IMR-90 (cell line): ENCODE data around the gene MPPED1. TPM values are rescaled to one million over a fixed set of nuclear protein-coding genes. Genes with fewer than 3 reads are reported as not detected.

Source experiments
- ATAC-seq: fragments of 200-7000 bp; cut with Tn5 transposase; 2 replicates; pipeline ENCODE4 v1.9.1; 2020; ENCODE audit warnings: low read depth, mild to moderate bottlenecking, moderate library complexity
- BruUV-seq: library from RNA; stranded (reverse); fragments of 400-500 nt; replicated peaks from 2 replicates; lab custom pipeline; 2021; lab: Mats Ljungman, UMichigan
- CTCF ChIA-PET: fragments of 300-600 bp; formaldehyde crosslinking; extraction: SDS; loops from one replicate; lab custom pipeline; 2021; ENCODE audit warnings: antibody characterized with exemption; lab: Yijun Ruan, JAX
- POLR2A ChIA-PET: fragments of 300-600 bp; sonication (Branson Sonifier 250); formaldehyde crosslinking; loops from one replicate; lab custom pipeline; 2022; ENCODE audit warnings: antibody characterized with exemption; ENCODE audit not compliant: unreplicated experiment; lab: Charles Lee
- DNase-seq: peaks from one replicate; pipeline ENCODE4 v3.0.0; 2013
- H2AFZ ChIP-seq: replicated peaks from 2 replicates; pipeline ENCODE3; 2013; ENCODE audit warnings: low read length, mild to moderate bottlenecking; ENCODE audit not compliant: poor library complexity
- H2AK5ac ChIP-seq: 2 replicates; pipeline ENCODE4 v1.6.1; 2013; ENCODE audit warnings: low read depth, low read length, inconsistent platforms
- H2AK9ac ChIP-seq: replicated peaks from 2 replicates; pipeline ENCODE3; 2013; ENCODE audit warnings: mild to moderate bottlenecking, low read depth, low read length, moderate library complexity; ENCODE audit not compliant: poor library complexity
- H2BK120ac ChIP-seq: 2 replicates; pipeline ENCODE4 v1.6.1; 2013; ENCODE audit warnings: low read depth, low read length, inconsistent platforms
- H2BK15ac ChIP-seq: 3 replicates; pipeline ENCODE4 v1.6.1; 2013; ENCODE audit warnings: low read depth, low read length, inconsistent platforms
- H2BK20ac ChIP-seq: 2 replicates; pipeline ENCODE4 v1.6.1; 2013; ENCODE audit warnings: low read depth, mild to moderate bottlenecking, inconsistent platforms, low read length, moderate library complexity
- H2BK5ac ChIP-seq: 2 replicates; pipeline ENCODE4 v1.6.1; 2013; ENCODE audit warnings: mild to moderate bottlenecking, low read depth, low read length, inconsistent platforms; ENCODE audit not compliant: poor library complexity, severe bottlenecking
- H3K14ac ChIP-seq: replicated peaks from 2 replicates; pipeline ENCODE4 v1.6.1; 2013; ENCODE audit warnings: low read depth, low read length, inconsistent platforms
- H3K18ac ChIP-seq: 2 replicates; pipeline ENCODE4 v1.6.1; 2013; ENCODE audit warnings: low read depth, low read length, control low read depth
- H3K23ac ChIP-seq: 2 replicates; pipeline ENCODE4 v1.6.1; 2013; ENCODE audit warnings: low read depth, low read length, inconsistent platforms
- H3K27ac ChIP-seq: 2 replicates; pipeline ENCODE4 v1.5.1; 2013; ENCODE audit warnings: mild to moderate bottlenecking, control low read depth, low read length; ENCODE audit not compliant: insufficient read depth
- H3K27me3 ChIP-seq: 2 replicates; pipeline ENCODE4 v1.6.1; 2013; ENCODE audit warnings: low read length; ENCODE audit not compliant: control insufficient read depth, insufficient read depth
- H3K36me3 ChIP-seq: 2 replicates; pipeline ENCODE4 v1.6.1; 2013; ENCODE audit warnings: low read length, mixed read lengths; ENCODE audit not compliant: control insufficient read depth, insufficient read depth
- H3K4ac ChIP-seq: 2 replicates; pipeline ENCODE4 v1.6.1; 2013; ENCODE audit warnings: low read depth, low read length, inconsistent platforms
- H3K4me1 ChIP-seq: 2 replicates; pipeline ENCODE4 v1.6.1; 2013; ENCODE audit warnings: low read length, mixed read lengths; ENCODE audit not compliant: control insufficient read depth, insufficient read depth
- H3K4me2 ChIP-seq: 2 replicates; pipeline ENCODE4 v1.6.1; 2013; ENCODE audit warnings: low read depth, mild to moderate bottlenecking, control low read depth, low read length, moderate library complexity
- H3K4me3 ChIP-seq: 2 replicates; pipeline ENCODE4 v1.5.1; 2013; ENCODE audit warnings: low read depth, mild to moderate bottlenecking, control low read depth, low read length, moderate library complexity; ENCODE audit not compliant: insufficient read depth
- H3K56ac ChIP-seq: 2 replicates; pipeline ENCODE4 v1.6.1; 2013; ENCODE audit warnings: low read length, inconsistent platforms; ENCODE audit not compliant: insufficient read depth; ENCODE audit errors: extremely low read depth
- H3K79me1 ChIP-seq, 2 experiments: 2 replicates each; pipeline ENCODE4 v1.6.1; 2013; ENCODE audit warnings: low read length in 2 of 2, inconsistent platforms in 1 of 2, low read depth in 1 of 2
- H3K9ac ChIP-seq: 2 replicates; pipeline ENCODE4 v1.6.1; 2013; ENCODE audit warnings: low read depth, low read length, control low read depth
- H3K9me1 ChIP-seq: 2 replicates; pipeline ENCODE4 v1.6.1; 2013; ENCODE audit warnings: low read length, inconsistent platforms; ENCODE audit not compliant: insufficient read depth
- H3K9me3 ChIP-seq: 2 replicates; pipeline ENCODE4 v1.6.1; 2013; ENCODE audit warnings: low read length; ENCODE audit not compliant: control insufficient read depth, insufficient read depth
- H4K20me1 ChIP-seq: 2 replicates; pipeline ENCODE4 v1.6.1; 2013; ENCODE audit warnings: low read length, inconsistent platforms; ENCODE audit not compliant: insufficient read depth
- H4K5ac ChIP-seq: 2 replicates; pipeline ENCODE4 v1.6.1; 2013; ENCODE audit warnings: mild to moderate bottlenecking, low read depth, low read length, control low read depth
- H4K8ac ChIP-seq, 2 experiments: 2 replicates each; pipeline ENCODE4 v1.6.1; 2013; ENCODE audit warnings: low read depth in 2 of 2, low read length in 2 of 2, control low read depth in 1 of 2, inconsistent platforms in 1 of 2
- H4K91ac ChIP-seq: 2 replicates; pipeline ENCODE4 v1.6.1; 2013; ENCODE audit warnings: low read depth, low read length, inconsistent platforms; ENCODE audit not compliant: insufficient read depth
- CHD1 ChIP-seq: IDR thresholded peaks from 2 replicates; pipeline ENCODE4 v1.6.1; 2012; ENCODE audit warnings: low read depth, low read length, improper control_type of control experiment
- MXI1 ChIP-seq: IDR thresholded peaks from 2 replicates; pipeline ENCODE4 v1.6.1; 2012; ENCODE audit warnings: low read depth, mild to moderate bottlenecking, low read length, moderate library complexity, borderline replicate concordance
- RCOR1 ChIP-seq: IDR thresholded peaks from 2 replicates; pipeline ENCODE4 v1.6.1; 2012; ENCODE audit warnings: mild to moderate bottlenecking, low read length, improper control_type of control experiment; ENCODE audit not compliant: insufficient replicate concordance
- RFX5 ChIP-seq: IDR thresholded peaks from 2 replicates; pipeline ENCODE4 v1.8.0; 2012; ENCODE audit warnings: low read depth, mild to moderate bottlenecking, low read length, moderate library complexity
- SMC3 ChIP-seq: fragments of 150-350 bp; IDR thresholded peaks from 2 replicates; pipeline ENCODE4 v1.6.1; 2016; ENCODE audit warnings: low read depth, mild to moderate bottlenecking, antibody characterized with exemption, low read length, moderate library complexity
- WGBS, 2 experiments: methylation state at CpG; one replicate each; pipeline versions ENCODE4 v1.1.5 to v1.1.7; 2013; ENCODE audit warnings: missing lambda C conversion rate in 2 of 2; ENCODE audit not compliant: insufficient read length in 1 of 2; ENCODE audit errors: extremely low coverage in 2 of 2; 5-methylcytosine and 5-hydroxymethylcytosine counted together
- dilution Hi-C: fragments of 300-500 bp; cut with HindIII; formaldehyde crosslinking; loops from one replicate; pipeline ENCODE4 v1.14.3; 2018; ENCODE audit warnings: low sequenced_read_pairs; ENCODE audit not compliant: unreplicated experiment
- in situ Hi-C: fragments of 300-500 bp; cut with MboI; formaldehyde crosslinking; loops from 3 replicates; pipeline ENCODE4 v1.14.3; 2019; ENCODE audit warnings: low sequenced_read_pairs, inconsistent platforms, mixed read lengths
- intact Hi-C: fragments of 100-400 bp; cut with micrococcal nuclease; formaldehyde crosslinking; loops from 2 replicates; pipeline ENCODE4 v1.10.0; 2022
- polyA plus RNA-seq, 3 experiments: library from polyadenylated mRNA; depleted of rRNA; stranded (reverse); fragments of >200 nt; gene quantifications; 2 replicates each; pipeline ENCODE4 v1.2.3, GENCODE V29; 2012; ENCODE audit warnings: low replicate concordance in 1 of 3
- total RNA-seq: library from RNA; depleted of rRNA; stranded (reverse); fragments of >200 nt; gene quantifications from 2 replicates; pipeline ENCODE4 v1.2.3, GENCODE V29; 2012

Gene MPPED1
- total and polyA plus RNA-seq, 2 of the 4 experiments (the other 2 are of a cell fraction): not detected

DNA sequence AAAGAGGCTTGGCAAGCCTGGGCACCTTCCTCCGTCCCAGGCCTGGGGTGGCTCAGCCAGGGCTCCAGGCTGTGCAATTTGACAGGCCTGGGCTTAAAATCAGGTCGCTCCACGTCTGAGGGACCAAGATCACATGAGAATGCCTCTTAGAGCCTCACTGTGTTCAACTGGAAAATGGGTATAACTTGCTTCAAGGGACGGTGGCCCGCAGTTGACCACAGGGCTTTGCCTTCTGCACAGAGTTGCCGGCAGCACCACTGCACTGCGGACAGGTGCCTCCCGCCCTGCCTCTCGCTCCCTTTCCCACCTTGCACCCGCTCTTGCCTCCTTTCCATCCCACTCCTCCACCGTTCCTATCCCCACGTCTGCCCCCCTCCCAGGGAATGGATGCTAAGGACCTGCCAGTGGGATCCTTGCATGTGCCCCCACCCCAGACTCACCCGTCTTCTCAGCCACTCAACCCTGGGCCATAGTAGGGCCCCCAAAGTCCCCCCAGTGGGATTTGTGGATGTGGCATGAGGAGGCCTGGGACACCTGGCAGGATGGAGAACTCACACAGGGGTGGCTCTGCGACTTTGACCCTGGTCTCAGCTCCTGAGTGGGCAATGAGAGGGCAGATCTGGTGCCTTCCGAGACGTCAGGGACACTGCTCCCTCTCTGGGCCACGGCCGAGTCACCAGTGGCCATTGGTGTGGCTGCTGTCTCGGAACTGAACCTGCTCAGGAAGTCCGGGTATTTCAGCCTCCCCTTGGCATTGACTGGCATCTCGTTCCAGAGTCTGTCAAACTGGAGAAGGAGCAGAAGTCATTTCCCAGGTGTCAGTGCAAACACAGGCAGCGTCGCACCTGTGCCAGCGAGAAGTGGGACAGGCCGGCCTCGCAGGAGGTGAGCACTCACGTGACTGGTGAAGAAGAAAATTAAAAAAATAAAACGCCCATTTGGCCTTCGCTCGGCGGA, 128.0 kb downstream of the MPPED1 start:
- H2AK9ac ChIP-seq: no peak overlapping the region
- H3K36me3 ChIP-seq: no peaks in the 10 kb centered on the region
- dilution Hi-C loops: no loop called here
- no peak overlapping the region for H3K14ac ChIP-seq
- H3K9ac ChIP-seq: no peak overlapping the region
- CTCF ChIA-PET: no interaction called here
- intact Hi-C loops: no loop called here
- H3K4me3 ChIP-seq: no peak overlapping the region
- H3K4me2 ChIP-seq: no peak overlapping the region
- no peak overlapping the region for H3K4ac ChIP-seq
- 67% methylated on average over 17 of the region's 31 CpGs; no CpG with 5 or more reads in 1 of the 2 experiments for WGBS, 2 experiments
- in situ Hi-C loops: no loop called here
- no peaks in the 10 kb centered on the region for H3K79me1 ChIP-seq
- H3K9me1 ChIP-seq: no peaks in the 10 kb centered on the region
- H3K9me3 ChIP-seq: no peaks in the 10 kb centered on the region
- no peak overlapping the region for H3K56ac ChIP-seq
- no peak for TF ChIP-seq RFX5
- no peak for TF ChIP-seq CHD1
- TF ChIP-seq SMC3: no peak
- no peak for TF ChIP-seq RCOR1
- no peak for TF ChIP-seq MXI1
- no peak overlapping the region for H2AK5ac ChIP-seq
- H3K18ac ChIP-seq: no peak overlapping the region
- H4K5ac ChIP-seq: no peak overlapping the region
- BruUV-seq: no TSS peak
- H2BK120ac ChIP-seq: no peak overlapping the region
- H3K4me1 ChIP-seq: no peaks in the 10 kb centered on the region
- no peak overlapping the region for H2BK15ac ChIP-seq
- POLR2A ChIA-PET: no interaction called here
- DNase-seq: no peak
- no peak overlapping the region for H2AFZ ChIP-seq
- H4K91ac ChIP-seq: no peak overlapping the region
- H3K27ac ChIP-seq: no peak overlapping the region
- H3K27me3 ChIP-seq: no peaks in the 10 kb centered on the region; the same call in 1 of the 2 replicates
- no peak for ATAC-seq
- H4K8ac ChIP-seq: no peak overlapping the region
- H4K20me1 ChIP-seq: no peaks in the 10 kb centered on the region
- H2BK5ac ChIP-seq: no peak overlapping the region
- no peak overlapping the region for H2BK20ac ChIP-seq
- H3K23ac ChIP-seq: no peak overlapping the region
